Prostate gland (tissue), 2 donors: ENCODE data around the gene TARS3. TPM values are rescaled to one million over a fixed set of nuclear protein-coding genes. Genes with fewer than 3 reads are reported as not detected.
"Not testable (repeated sequence)": the region's sequence is repeated elsewhere in the genome, so short reads cannot be mapped to it uniquely, and the experiment has no call there.

Experiments used
- DNase-seq: peaks from one replicate; pipeline ENCODE4 v3.0.0-alpha.2; 2019; ENCODE audit warnings: low spot score
- H3K27ac ChIP-seq, 2 donors: fragments of 200-600 bp; sonication (generic); 2 replicates each; pipeline ENCODE4 v1.5.1; 2017 to 2019
- H3K27me3 ChIP-seq: fragments of 200-600 bp; sonication (generic); replicated peaks from 2 replicates; pipeline ENCODE4 v1.5.1; 2019; ENCODE audit not compliant: insufficient read depth
- H3K36me3 ChIP-seq, 2 donors: fragments of 200-600 bp; sonication (generic); 1 replicate in 1 of 2; 2 replicates in 1 of 2; pipeline versions ENCODE4 v1.5.1 to v1.8.1; 2017 to 2019
- H3K4me1 ChIP-seq: fragments of 200-600 bp; sonication (generic); replicated peaks from 2 replicates; pipeline ENCODE4 v1.5.1; 2019
- H3K4me3 ChIP-seq, 2 donors: fragments of 200-600 bp; sonication (generic); 2 replicates each; pipeline ENCODE4 v1.5.1; 2017 to 2019
- H3K9me3 ChIP-seq: fragments of 200-600 bp; sonication (generic); 2 replicates; pipeline ENCODE4 v1.5.1; 2017
- POLR2A ChIP-seq: fragments of 450-650 bp; IDR thresholded peaks from one replicate; pipeline ENCODE4 v1.6.1; 2016; ENCODE audit warnings: antibody characterized with exemption, mild to moderate bottlenecking
- POLR2AphosphoS5 ChIP-seq: sonication (generic); formaldehyde crosslinking; IDR thresholded peaks from one replicate; pipeline ENCODE4 v1.6.1; 2017; ENCODE audit warnings: antibody characterized with exemption
- WGBS: methylation state at CpG from one replicate; pipeline ENCODE4 v1.1.5; 2018; 5-methylcytosine and 5-hydroxymethylcytosine counted together
- intact Hi-C: fragments of 100-400 bp; cut with DNase I; formaldehyde crosslinking; loops from one replicate; pipeline ENCODE4 v1.14.2; 2022
- total RNA-seq, 2 donors: library from RNA; depleted of rRNA; stranded (reverse); fragments of >200 nt; gene quantifications; one replicate each; pipeline ENCODE4 v1.1.0, GENCODE V29; 2016
- TF ChIP-seq, protein P1 (sequence below), 4 experiments: fragments of 200-600 bp in 2 of 4; fragments of 450-650 bp in 2 of 4; sonication (generic) in 2 of 4; IDR thresholded peaks; 1 replicate in 3 of 4; 2 replicates in 1 of 4; pipeline ENCODE4 v1.5.1; 2016 to 2019; ENCODE audit warnings: antibody characterized with exemption in 4 of 4, mild to moderate bottlenecking in 2 of 4, moderate library complexity in 2 of 4

The TARS3 gene
- 10 to 100 TPM; 16.8 to 22.5 TPM for total RNA-seq

DNA sequence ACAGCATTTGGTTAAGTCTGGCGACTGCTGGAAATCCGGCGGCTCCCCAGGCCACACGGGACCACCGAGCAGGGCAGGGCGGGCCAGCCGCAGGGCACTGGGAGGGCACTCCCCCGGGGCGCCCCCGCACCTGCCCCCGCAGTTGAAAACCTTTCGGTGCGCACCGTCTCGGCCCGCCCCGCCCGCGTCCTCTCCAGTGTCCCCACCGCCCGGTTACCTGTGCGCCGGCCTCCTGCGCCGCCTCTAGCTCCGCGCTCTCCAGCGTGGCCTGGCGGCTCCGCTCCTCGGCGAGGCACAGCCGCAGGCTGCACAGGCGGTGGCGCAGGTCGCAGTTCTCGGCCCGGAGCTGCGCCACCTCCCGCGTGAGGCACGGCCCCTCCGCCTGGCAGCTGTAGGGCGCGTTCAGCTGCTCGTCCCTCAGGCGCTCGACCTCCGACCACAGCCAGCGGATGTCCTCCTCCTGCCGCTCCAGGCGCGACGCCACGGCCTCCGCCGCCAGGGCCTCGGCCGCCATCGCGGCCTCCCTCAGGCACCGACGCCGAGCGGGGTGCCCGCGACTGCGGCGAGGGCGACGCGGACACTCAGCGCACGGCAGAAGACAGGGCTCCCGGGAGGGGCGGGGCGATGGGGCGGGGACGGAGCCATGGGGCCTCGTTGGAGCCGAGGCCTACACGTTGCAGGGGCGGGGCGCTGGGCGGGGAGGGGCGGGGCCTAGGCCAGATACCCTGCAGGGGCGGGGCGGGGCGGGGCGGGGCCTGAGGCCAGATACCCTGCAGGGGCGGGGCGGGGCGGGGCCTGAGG, at the start of gene TARS3:
TSS of gene TARS3 (minus strand) at position 600 of the 801 bp plus-strand sequence. CDS start at position 514, 86 bp downstream.
- Histone ChIP-seq H3K4me3 (peak within 1 kb of the TSS; percentile 84 to 85), H3K4me1 (no peaks in the 10 kb centered on the region), H3K9me3 (no peaks in the 10 kb centered on the region), H3K27ac (peak within 1 kb of the TSS; percentile 92 to 95), H3K36me3 (no peaks in the 10 kb centered on the region), H3K27me3 (no peaks in the 10 kb centered on the region)
- peak; percentile 96 for DNase-seq
- TF ChIP-seq, protein P1, sequence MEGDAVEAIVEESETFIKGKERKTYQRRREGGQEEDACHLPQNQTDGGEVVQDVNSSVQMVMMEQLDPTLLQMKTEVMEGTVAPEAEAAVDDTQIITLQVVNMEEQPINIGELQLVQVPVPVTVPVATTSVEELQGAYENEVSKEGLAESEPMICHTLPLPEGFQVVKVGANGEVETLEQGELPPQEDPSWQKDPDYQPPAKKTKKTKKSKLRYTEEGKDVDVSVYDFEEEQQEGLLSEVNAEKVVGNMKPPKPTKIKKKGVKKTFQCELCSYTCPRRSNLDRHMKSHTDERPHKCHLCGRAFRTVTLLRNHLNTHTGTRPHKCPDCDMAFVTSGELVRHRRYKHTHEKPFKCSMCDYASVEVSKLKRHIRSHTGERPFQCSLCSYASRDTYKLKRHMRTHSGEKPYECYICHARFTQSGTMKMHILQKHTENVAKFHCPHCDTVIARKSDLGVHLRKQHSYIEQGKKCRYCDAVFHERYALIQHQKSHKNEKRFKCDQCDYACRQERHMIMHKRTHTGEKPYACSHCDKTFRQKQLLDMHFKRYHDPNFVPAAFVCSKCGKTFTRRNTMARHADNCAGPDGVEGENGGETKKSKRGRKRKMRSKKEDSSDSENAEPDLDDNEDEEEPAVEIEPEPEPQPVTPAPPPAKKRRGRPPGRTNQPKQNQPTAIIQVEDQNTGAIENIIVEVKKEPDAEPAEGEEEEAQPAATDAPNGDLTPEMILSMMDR (IDR thresholded peaks at IDR 0.05): peak in 2 of 4 experiments; percentile 54 to 57
- TF ChIP-seq POLR2AphosphoS5 (peak; percentile 61), POLR2A (peak; percentile 96)
- intact Hi-C loops: no loop called here
- under 1% methylated on average over 66 of the region's 93 CpGs for WGBS

DNA sequence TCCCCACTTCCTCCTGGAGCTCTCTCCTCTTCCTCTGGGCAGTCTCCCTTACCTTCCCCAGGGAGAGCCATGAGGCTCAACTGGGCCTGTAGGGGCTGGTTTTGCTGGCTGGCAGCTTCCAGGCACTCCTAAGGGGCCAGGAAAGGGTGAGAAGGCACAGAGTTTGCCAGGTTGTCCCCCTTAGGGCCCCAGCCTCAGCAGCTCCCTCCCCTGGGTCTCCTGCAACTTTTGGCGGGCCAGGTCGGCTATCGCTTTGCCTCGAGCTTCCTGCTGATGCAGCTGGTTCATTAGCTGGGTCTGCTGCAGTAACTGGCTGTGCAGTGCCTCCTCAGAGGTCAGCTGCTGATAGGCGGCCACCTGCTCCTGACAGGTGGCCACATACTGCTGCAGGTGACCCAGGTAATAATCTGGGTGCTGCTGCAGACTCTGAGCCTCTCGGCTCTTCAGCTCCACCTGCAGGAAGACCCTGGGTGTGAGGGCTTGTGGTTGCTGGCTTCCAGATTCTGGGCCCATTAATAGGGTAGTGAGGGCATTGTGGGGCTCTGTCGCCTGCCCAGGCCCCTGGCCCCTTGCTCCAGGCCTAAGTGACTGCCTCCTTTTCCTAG, 49.3 kb upstream of the TARS3 start:
- intact Hi-C loops: no loop called here
- H3K27me3 ChIP-seq: no peaks in the 10 kb centered on the region
- no peak overlapping the region for H3K4me3 ChIP-seq
- no peaks in the 10 kb centered on the region for H3K36me3 ChIP-seq
- H3K4me1 ChIP-seq: no peaks in the 10 kb centered on the region
- H3K9me3 ChIP-seq: no peaks in the 10 kb centered on the region
- no peak for DNase-seq
- TF ChIP-seq POLR2A: no peak
- TF ChIP-seq, protein P1 (IDR thresholded peaks at IDR 0.05): no peak
- TF ChIP-seq POLR2AphosphoS5: no peak
- no peak overlapping the region for H3K27ac ChIP-seq
- WGBS: 64% methylated on average over 7 of the region's 7 CpGs

DNA sequence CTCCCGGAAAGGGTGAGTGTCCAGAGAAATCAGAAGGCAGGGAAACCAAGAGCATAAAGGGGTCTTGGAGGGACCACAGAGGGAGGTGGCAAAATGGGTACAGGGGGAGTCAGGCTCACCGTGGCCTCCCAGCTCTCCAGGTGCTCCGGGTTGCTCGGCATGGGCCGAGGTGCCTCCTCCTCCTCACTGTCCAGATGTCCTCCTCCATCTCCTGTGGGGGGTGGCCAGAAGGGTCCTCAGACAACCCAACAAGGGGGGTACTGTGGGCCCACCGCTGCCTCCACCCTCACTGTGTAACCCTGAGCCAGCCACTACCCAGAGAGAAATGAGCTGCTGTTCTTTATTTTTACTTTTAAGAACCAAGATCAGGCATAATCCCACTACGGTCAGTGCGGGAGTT, 48.6 kb upstream of the TARS3 start:
- H3K27me3 ChIP-seq: no peaks in the 10 kb centered on the region
- no peaks in the 10 kb centered on the region for H3K4me1 ChIP-seq
- intact Hi-C loops: no loop called here
- no peak for TF ChIP-seq POLR2A
- no peak for TF ChIP-seq POLR2AphosphoS5
- TF ChIP-seq, protein P1 (IDR thresholded peaks at IDR 0.05): no peak
- H3K27ac ChIP-seq: no peak overlapping the region
- 94% methylated on average over 8 of the region's 8 CpGs for WGBS
- H3K9me3 ChIP-seq: no peaks in the 10 kb centered on the region
- DNase-seq: no peak
- H3K36me3 ChIP-seq: no peaks in the 10 kb centered on the region
- H3K4me3 ChIP-seq: no peak overlapping the region

DNA sequence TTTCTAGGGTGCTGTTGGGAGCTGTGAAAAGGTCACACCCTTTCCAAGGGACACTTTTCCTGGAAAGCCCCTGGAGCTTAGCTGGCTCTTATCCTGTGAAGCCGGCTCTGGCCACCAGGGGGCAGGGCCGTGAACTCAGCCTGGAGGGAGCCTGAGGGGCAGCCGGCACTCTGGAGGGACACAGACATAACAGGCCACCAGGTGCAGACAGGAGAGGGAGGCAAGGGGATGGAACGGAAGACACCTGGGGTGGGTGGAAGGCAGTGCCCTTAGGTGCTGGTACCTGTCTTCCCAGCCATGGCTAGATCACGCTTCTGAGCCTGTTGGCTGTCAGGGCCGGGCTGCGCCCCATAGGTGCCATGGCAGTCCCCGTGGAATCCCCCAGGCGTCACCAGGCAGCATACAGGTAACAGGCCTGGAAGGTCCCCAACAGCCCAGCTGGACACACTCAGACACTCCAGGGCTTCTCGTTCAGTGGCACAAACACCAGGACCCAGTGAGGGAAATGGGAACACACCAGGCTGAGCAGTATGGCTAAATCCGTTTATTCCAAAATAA, 42.9 kb upstream of the TARS3 start:
- WGBS: 74% methylated on average over 8 of the region's 11 CpGs
- H3K4me1 ChIP-seq, intact Hi-C loops, H3K9me3 ChIP-seq, H3K36me3 ChIP-seq, H3K27me3 ChIP-seq, H3K27ac ChIP-seq, DNase-seq, H3K4me3 ChIP-seq: not testable (repeated sequence)
- TF ChIP-seq, protein P1 (IDR thresholded peaks at IDR 0.05): peak in 1 of 4 experiments; percentile 19
